Measurements from ENCODE around the gene GPR143.
"Not testable (repeated sequence)": the region's sequence is repeated elsewhere in the genome, so short reads cannot be mapped to it uniquely, and the experiment has no call there.

Gene GPR143

GRCh38 chrX:9765737-9766097 lies at the start of gene GPR143:
GPR143 (minus strand) TSS chrX:9765847; CDS start chrX:9765817, 30 bp downstream.
- no peak for DNase-seq (ENCODE audit: low read depth)

- not testable (repeated sequence) for DNase-seq (ENCODE audit: low read depth)
Measured at GRCh38 chrX:9811086-9811485, 45.4 kb upstream of the GPR143 start.

- not testable (repeated sequence) for DNase-seq (ENCODE audit: low read depth)
Measured at GRCh38 chrX:9809876-9810275, 44.2 kb upstream of the GPR143 start.

- DNase-seq (ENCODE audit: low read depth): no peak
Measured at GRCh38 chrX:9807355-9808182, 41.9 kb upstream of the GPR143 start.

GRCh38 chrX:9805956-9806355 lies 40.3 kb upstream of the GPR143 start:
- DNase-seq (ENCODE audit: low read depth): no peak

- DNase-seq (ENCODE audit: low read depth): no peak
Measured at GRCh38 chrX:9804444-9804843, 38.8 kb upstream of the GPR143 start.

GRCh38 chrX:9802737-9803136 lies 37.1 kb upstream of the GPR143 start:
- DNase-seq (ENCODE audit: low read depth): no peak

GRCh38 chrX:9797384-9798360 lies 32.0 kb upstream of the GPR143 start:
- no peak for DNase-seq (ENCODE audit: low read depth)

- no peak for DNase-seq (ENCODE audit: low read depth)
Measured at GRCh38 chrX:9794495-9794894, 28.8 kb upstream of the GPR143 start.

GRCh38 chrX:9790866-9791265 lies 25.2 kb upstream of the GPR143 start:
- no peak for DNase-seq (ENCODE audit: low read depth)

- no peak for DNase-seq (ENCODE audit: low read depth)
Measured at GRCh38 chrX:9789555-9789954, 23.9 kb upstream of the GPR143 start.

GRCh38 chrX:9788911-9789310 lies 23.3 kb upstream of the GPR143 start:
- DNase-seq (ENCODE audit: low read depth): no peak

GRCh38 chrX:9786798-9787635 lies 21.4 kb upstream of the GPR143 start:
- no peak for DNase-seq (ENCODE audit: low read depth)

GRCh38 chrX:9785944-9786797 lies 20.5 kb upstream of the GPR143 start, which contains the start of gene SHROOM2:
SHROOM2 (plus strand) TSS chrX:9786429; CDS start chrX:9786546, 117 bp downstream.
- no peak for DNase-seq (ENCODE audit: low read depth)

GRCh38 chrX:9785254-9785943 lies 19.8 kb upstream of the GPR143 start:
- DNase-seq (ENCODE audit: low read depth): no peak

GRCh38 chrX:9784332-9784731 lies 18.7 kb upstream of the GPR143 start:
- DNase-seq (ENCODE audit: low read depth): no peak

- DNase-seq (ENCODE audit: low read depth): no peak
Measured at GRCh38 chrX:9781941-9782340, 16.3 kb upstream of the GPR143 start.

- DNase-seq (ENCODE audit: low read depth): no peak
Measured at GRCh38 chrX:9775930-9776329, 10.3 kb upstream of the GPR143 start.

- no peak for DNase-seq (ENCODE audit: low read depth)
Measured at GRCh38 chrX:9772943-9773342, 7.3 kb upstream of the GPR143 start.

- no peak for DNase-seq (ENCODE audit: low read depth)
Measured at GRCh38 chrX:9770319-9770718, 4.7 kb upstream of the GPR143 start.

Measured in stimulated activated CD8-positive, alpha-beta memory T cell treated with anti-CD3 and anti-CD28 coated beads, Interleukin-12 subunit alpha, Interleukin-12 subunit beta, amount 100 ng/mL, for 4 hours (primary cell).